Activated effector memory CD4-positive, alpha-beta T cell treated with Interleukin-2 at 50 U/mL for 16 hours (primary cell): ENCODE measurements around the gene ELANE.

Experiments used
- DNase-seq: peaks from one replicate; pipeline ENCODE4 v3.0.0-alpha.2; 2020

ELANE gene

GRCh38 chr19:852136-853013 lies at the start of gene ELANE:
Gene ELANE (plus strand): TSS chr19:852303. CDS start chr19:852329, 26 bp downstream.
- DNase-seq = no peak

- no peak for DNase-seq
Observed at GRCh38 chr19:802498-803098, 49.5 kb upstream of the ELANE start.

- no peak for DNase-seq
Observed at GRCh38 chr19:803099-803561, 49.0 kb upstream of the ELANE start.

GRCh38 chr19:803686-804418 lies 48.3 kb upstream of the ELANE start:
- no peak for DNase-seq

GRCh38 chr19:804419-805165 lies 47.5 kb upstream of the ELANE start:
- no peak for DNase-seq

- DNase-seq = no peak
Observed at GRCh38 chr19:805166-805551, 46.9 kb upstream of the ELANE start.

- DNase-seq = no peak
Observed at GRCh38 chr19:805600-806550, 46.2 kb upstream of the ELANE start.

GRCh38 chr19:806815-807421 lies 45.2 kb upstream of the ELANE start:
- no peak for DNase-seq

- DNase-seq = no peak
Observed at GRCh38 chr19:807627-808422, 44.3 kb upstream of the ELANE start.

GRCh38 chr19:808423-808775 lies 43.7 kb upstream of the ELANE start:
- DNase-seq = no peak

- DNase-seq = no peak
Observed at GRCh38 chr19:810077-810855, 41.8 kb upstream of the ELANE start.

GRCh38 chr19:810883-811489 lies 41.1 kb upstream of the ELANE start:
- DNase-seq = no peak

- DNase-seq = no peak
Observed at GRCh38 chr19:811506-812048, 40.5 kb upstream of the ELANE start.

- DNase-seq = no peak
Observed at GRCh38 chr19:812049-812746, 39.9 kb upstream of the ELANE start.

- no peak for DNase-seq
Observed at GRCh38 chr19:812747-813218, 39.3 kb upstream of the ELANE start.

GRCh38 chr19:813219-814151 lies 38.6 kb upstream of the ELANE start:
- DNase-seq = no peak
